SJCRH30 (cell line): Measurements from ENCODE around the gene TEAD3. TPM values are rescaled to one million over a fixed set of nuclear protein-coding genes. Genes with fewer than 3 reads are reported as not detected.
A peak's percentile ranks its signal among the peaks of the same experiment; 100 is the strongest.

Experiments used
- DNase-seq, 2 experiments: peaks; one replicate each; pipeline ENCODE4 v3.0.0-alpha.2; 2015 to 2020
- H3K27ac ChIP-seq: fragments of 250-450 bp; sonication (Bioruptor Pico); 2 replicates; pipeline ENCODE4 v1.5.1; 2020; ENCODE audit warnings: mild to moderate bottlenecking, moderate library complexity
- H3K27me3 ChIP-seq: fragments of 250-450 bp; sonication (Bioruptor Pico); 2 replicates; pipeline ENCODE4 v1.5.1; 2020; ENCODE audit warnings: mild to moderate bottlenecking, moderate library complexity
- H3K36me3 ChIP-seq: fragments of 250-450 bp; sonication (Bioruptor Pico); 2 replicates; pipeline ENCODE4 v1.5.1; 2020; ENCODE audit warnings: mild to moderate bottlenecking, moderate library complexity
- H3K4me1 ChIP-seq: fragments of 250-450 bp; sonication (Bioruptor Pico); 2 replicates; pipeline ENCODE4 v1.5.1; 2020; ENCODE audit warnings: mild to moderate bottlenecking, moderate library complexity
- H3K4me3 ChIP-seq: fragments of 250-450 bp; sonication (Bioruptor Pico); 2 replicates; pipeline ENCODE4 v1.5.1; 2020; ENCODE audit warnings: mild to moderate bottlenecking, moderate library complexity
- H3K9me3 ChIP-seq: fragments of 250-450 bp; sonication (Bioruptor Pico); replicated peaks from 2 replicates; pipeline ENCODE4 v1.5.1; 2020; ENCODE audit warnings: mild to moderate bottlenecking, moderate library complexity
- total RNA-seq: library from RNA; depleted of rRNA; stranded (reverse); fragments of >200 nt; shearing (Covaris generic); gene quantifications from 2 replicates; pipeline ENCODE4 v1.2.3, GENCODE V29; 2014

The TEAD3 gene
- total RNA-seq, 1 experiment from 2014 or later = 8.8 TPM

GRCh38 chr6:35505999-35506412, 9.1 kb upstream of the TEAD3 start:
- Histone ChIP-seq H3K27me3 (peaks cover 4% of the 10 kb centered on the region), H3K36me3 (no peaks in the 10 kb centered on the region), H3K4me3 (no peak overlapping the region), H3K4me1 (peaks cover 9% of the 10 kb centered on the region), H3K9me3 (0 out of 2 replicates have a peak, but pooled peaks cover 5% of the 10 kb centered on the region), H3K27ac (no peak overlapping the region)
- no peak for DNase-seq

- DNase-seq = peak; percentile 36 to 58
- Histone ChIP-seq H3K27ac (no peak overlapping the region), H3K4me3 (no peak overlapping the region), H3K36me3 (no peaks in the 10 kb centered on the region), H3K9me3 (0 out of 2 replicates have a peak, but pooled peaks cover 5% of the 10 kb centered on the region), H3K27me3 (peaks cover 3% of the 10 kb centered on the region), H3K4me1 (peaks cover 17% of the 10 kb centered on the region)
These were observed 6.7 kb upstream of the TEAD3 start for GRCh38 chr6:35503534-35503933.

DNA sequence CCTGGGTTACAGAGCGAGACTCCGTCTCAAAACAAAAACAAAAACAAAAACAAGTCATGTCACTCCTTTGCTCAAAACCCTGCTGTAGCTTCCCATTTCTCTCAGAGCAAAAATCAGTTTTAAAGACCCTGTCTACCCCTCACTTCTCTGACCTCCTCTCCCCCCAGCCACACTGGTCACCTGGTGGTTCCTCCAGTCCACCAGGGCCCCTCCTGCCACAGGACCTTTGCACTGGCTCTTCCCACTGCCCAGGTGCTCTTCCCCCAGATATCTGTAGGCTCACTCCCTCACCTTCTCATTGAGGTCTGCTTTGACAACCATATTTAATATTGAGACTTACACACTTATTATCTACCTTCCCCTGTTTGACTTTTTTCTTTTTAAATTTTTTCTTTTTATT, 4.9 kb upstream of the TEAD3 start:
- H3K36me3 ChIP-seq = no peaks in the 10 kb centered on the region
- H3K4me1 ChIP-seq = peaks cover 20% of the 10 kb centered on the region
- peaks cover 3% of the 10 kb centered on the region for H3K27me3 ChIP-seq
- no peak overlapping the region for H3K4me3 ChIP-seq
- H3K27ac ChIP-seq = no peak overlapping the region
- H3K9me3 ChIP-seq = 0 out of 2 replicates have a peak, but pooled peaks cover 4% of the 10 kb centered on the region
- no peak for DNase-seq

DNA sequence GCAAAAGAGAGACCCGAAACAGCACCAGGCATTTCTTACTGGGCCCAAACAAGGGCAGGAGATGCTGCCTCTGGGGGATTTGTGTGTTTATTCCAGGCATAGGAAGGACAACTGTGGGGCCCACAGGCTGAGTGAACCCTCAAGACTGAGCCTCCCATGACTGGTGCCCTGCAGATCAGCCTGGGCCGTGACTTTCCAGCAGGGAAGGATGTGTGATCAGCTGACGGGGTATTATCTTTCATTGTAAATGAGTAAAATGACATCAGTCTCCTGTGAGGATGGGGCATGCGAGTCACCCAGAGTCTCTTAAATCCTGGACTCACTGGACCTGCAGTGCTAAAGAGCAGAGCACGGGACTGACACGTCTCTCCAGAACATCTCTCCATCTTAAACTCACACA, 3.9 kb upstream of the TEAD3 start:
- no peak overlapping the region for H3K4me3 ChIP-seq
- peaks cover 3% of the 10 kb centered on the region for H3K27me3 ChIP-seq
- peak; percentile 36 to 53 for DNase-seq
- peaks cover 20% of the 10 kb centered on the region for H3K4me1 ChIP-seq
- H3K36me3 ChIP-seq = no peaks in the 10 kb centered on the region
- H3K27ac ChIP-seq = no peak overlapping the region
- H3K9me3 ChIP-seq = no peaks in the 10 kb centered on the region

DNA sequence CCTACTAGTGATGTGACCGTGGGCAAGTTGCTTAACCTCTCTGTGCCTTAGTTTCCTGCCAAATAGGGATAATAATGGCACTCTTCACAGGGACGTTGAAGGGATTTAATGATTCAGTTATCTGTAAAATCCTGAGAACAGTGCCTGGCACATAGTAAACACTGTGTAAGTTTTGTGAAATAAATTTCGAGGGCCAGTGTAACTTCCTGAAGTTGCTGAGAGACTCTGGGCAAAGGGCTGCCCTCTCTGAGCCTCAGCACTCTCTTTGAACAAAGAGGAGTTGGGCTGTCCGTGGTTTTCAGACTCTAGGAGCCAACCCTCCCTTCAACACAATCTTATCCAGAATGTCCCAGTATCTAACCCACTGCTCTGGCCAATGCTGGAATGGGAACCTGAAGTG, 2.5 kb upstream of the TEAD3 start:
- Histone ChIP-seq H3K36me3 (no peaks in the 10 kb centered on the region), H3K9me3 (no peaks in the 10 kb centered on the region), H3K27me3 (peaks cover 3% of the 10 kb centered on the region), H3K27ac (no peak overlapping the region), H3K4me1 (peaks cover 20% of the 10 kb centered on the region), H3K4me3 (no peak overlapping the region)
- DNase-seq = no peak

DNA sequence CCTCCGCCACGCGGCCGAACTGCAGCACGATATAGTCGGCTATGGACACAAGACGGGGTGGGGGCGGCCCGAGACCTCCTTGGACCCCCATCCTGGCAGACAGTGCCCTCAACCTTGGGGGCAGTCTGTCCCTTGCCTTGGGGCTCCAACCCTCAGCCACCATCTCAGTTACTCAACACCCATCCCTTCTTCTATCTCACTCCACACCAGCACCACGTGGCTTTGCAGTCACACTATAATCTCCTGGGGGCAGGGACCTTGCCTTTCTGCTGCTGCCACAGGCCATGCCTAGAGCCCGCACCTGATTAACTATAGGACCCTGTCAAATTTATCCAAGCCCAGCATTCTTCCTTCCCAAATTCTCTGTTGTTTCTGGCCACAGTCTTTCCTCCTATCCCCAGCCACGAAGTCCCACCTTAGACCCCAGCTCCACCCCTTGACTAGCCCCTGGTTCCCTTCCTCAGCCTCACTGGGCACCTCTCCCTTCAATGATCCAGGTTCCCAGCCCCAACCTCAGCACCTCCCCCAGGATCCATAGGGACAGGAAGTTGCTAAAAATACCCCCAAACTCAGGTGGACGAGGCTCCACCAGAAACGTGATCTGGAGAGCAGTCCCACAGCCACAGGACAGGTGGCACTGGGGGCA, 1.7 kb upstream of the TEAD3 start:
- Histone ChIP-seq H3K27me3 (peaks cover under 1% of the 10 kb centered on the region), H3K4me1 (peaks cover 16% of the 10 kb centered on the region), H3K9me3 (no peaks in the 10 kb centered on the region), H3K36me3 (no peaks in the 10 kb centered on the region), H3K27ac (no peak overlapping the region), H3K4me3 (peak overlapping the region; percentile 73)
- no peak for DNase-seq

DNA sequence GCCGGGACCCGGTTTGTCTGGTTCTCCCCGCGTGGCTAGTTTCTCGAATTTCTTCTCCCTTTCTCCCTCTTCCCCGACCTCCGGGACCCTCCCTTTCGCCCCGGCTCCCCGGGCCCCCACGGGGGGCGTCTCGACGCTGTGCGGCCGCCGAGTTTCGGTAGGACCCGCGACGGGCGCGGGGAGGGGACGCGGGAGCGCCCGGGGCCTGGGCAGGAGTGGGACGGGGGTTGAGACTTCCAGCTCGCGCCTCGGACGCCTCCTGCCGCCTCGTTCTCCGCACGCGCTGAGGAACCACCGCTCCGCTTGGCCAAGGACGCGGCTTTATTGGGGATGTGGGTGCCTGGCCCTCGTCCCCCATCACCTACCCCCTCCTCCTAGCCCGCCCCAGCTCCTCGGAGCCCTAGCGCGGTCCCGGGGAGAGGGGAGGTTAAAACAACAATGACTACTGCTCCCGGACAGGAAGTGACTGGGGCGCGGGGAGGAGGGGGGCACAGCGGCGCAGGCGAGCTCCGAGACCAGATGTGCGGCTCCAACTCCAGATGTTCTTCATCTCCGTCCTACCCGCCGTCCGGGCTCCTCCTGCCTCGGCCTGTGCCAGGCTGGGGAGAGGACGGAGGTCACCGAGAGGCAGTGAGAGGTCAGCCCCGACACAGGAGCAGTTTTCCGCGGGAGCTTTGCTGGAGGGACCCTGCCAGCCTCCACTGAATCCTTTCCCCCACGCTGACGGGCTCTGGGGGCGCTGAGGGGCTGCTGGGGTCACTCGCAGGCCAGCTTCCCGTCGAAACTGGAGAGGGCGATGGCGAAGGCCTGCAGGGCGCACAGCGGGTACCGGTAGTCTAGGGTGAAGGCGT, 917 bp upstream of the TEAD3 start:
- no peaks in the 10 kb centered on the region; the same call in 1 of the 2 replicates for H3K27me3 ChIP-seq
- peak overlapping the region; percentile 83 for H3K27ac ChIP-seq
- peak overlapping the region; percentile 73 for H3K4me3 ChIP-seq
- DNase-seq = peak; percentile 56 to 60
- H3K4me1 ChIP-seq = peaks cover 17% of the 10 kb centered on the region
- H3K9me3 ChIP-seq = no peaks in the 10 kb centered on the region
- no peaks in the 10 kb centered on the region for H3K36me3 ChIP-seq

DNA sequence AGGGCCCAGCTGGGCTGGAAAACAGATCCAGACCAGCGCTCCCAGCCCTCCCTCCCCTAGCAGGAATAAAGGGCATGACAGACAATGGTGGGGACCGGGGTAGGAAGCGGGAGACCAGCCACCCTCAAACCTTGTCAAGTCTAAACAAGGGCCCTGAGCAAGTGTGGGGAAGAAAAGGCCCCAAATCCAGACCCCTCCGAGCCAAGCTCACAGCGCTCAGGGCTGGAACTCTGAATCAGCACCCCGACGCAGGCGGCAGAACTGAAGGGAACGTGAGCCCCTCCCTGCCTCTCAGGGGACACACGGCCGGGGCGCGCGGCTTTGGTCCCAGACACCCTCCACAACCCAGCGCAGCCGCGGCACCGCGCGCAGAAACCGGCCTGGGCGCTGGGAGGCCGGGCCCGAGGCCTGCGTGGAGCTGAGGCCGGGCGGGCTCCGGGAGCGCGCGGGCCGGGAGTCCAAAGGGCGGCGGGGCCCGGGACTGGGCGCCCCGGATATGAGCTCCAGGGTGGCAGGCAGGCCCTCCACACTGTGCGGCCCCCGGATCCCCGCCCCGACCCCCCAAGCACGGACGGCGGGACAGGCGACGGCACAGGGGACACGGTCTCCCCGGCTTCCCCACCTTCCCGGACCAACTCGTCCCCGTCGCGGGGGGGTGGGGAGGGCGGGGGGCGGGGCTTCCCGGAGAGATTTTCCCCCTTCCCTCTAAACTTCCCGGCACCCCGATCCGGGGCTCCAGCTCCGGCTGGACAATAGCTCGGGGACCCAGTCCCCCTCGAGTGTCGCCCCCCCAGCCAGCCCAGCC, 641 bp downstream of the TEAD3 start:
- H3K27ac ChIP-seq = no peak overlapping the region; the same call in 1 of the 2 replicates
- no peaks in the 10 kb centered on the region for H3K27me3 ChIP-seq
- H3K4me3 ChIP-seq = peak overlapping the region; percentile 73
- no peaks in the 10 kb centered on the region for H3K36me3 ChIP-seq
- H3K9me3 ChIP-seq = no peaks in the 10 kb centered on the region
- peaks cover 33% of the 10 kb centered on the region for H3K4me1 ChIP-seq
- peak; percentile 46 to 55 for DNase-seq

GRCh38 chr6:35495258-35496035, 1.4 kb downstream of the TEAD3 start:
- H3K4me1 ChIP-seq = peaks cover 33% of the 10 kb centered on the region
- H3K4me3 ChIP-seq = peak overlapping the region; percentile 73
- H3K36me3 ChIP-seq = no peaks in the 10 kb centered on the region
- no peak for DNase-seq
- H3K27ac ChIP-seq = no peak overlapping the region
- H3K9me3 ChIP-seq = no peaks in the 10 kb centered on the region
- H3K27me3 ChIP-seq = no peaks in the 10 kb centered on the region

- H3K4me3 ChIP-seq = no peak overlapping the region
- H3K9me3 ChIP-seq = no peaks in the 10 kb centered on the region
- H3K27me3 ChIP-seq = no peaks in the 10 kb centered on the region
- no peak for DNase-seq
- peaks cover 36% of the 10 kb centered on the region for H3K4me1 ChIP-seq
- H3K36me3 ChIP-seq = no peaks in the 10 kb centered on the region
- H3K27ac ChIP-seq = no peak overlapping the region
These were observed 2.7 kb downstream of the TEAD3 start for GRCh38 chr6:35494161-35494563.

DNA sequence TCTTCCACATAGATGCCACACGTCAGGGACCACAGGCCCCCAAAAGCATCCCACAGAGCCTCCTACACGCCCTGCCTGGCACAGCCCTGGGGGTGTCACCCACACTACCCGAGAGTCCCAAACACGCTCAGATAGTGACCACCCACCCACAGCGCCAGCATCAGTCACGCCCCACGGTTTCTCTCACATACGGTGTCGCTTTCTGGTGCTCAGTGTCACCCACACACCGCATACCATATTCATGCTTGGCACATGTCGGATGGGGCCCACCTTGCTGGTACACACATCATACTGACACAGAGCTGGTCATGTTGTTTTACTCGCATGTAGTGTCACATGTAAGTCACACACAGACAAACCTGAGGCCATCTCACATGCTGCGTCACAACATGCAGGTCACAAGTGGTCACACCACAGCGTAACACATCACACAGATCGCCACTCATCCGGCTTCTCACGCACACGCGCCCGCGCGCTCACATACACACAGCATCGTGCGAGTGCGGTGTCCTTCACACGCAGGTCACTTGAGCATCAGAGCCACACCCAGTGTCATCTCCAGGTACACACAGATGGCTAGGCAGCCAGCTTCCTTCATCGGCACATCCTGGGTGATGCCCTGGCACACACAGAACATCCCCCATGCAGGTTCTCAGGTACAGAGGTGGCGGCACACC, 3.4 kb downstream of the TEAD3 start:
- Histone ChIP-seq H3K4me1 (peaks cover 37% of the 10 kb centered on the region), H3K27me3 (no peaks in the 10 kb centered on the region), H3K4me3 (no peak overlapping the region), H3K36me3 (no peaks in the 10 kb centered on the region), H3K27ac (no peak overlapping the region), H3K9me3 (no peaks in the 10 kb centered on the region)
- DNase-seq = no peak

GRCh38 chr6:35492974-35493284, 4.0 kb downstream of the TEAD3 start:
- H3K4me3 ChIP-seq = no peak overlapping the region
- no peaks in the 10 kb centered on the region for H3K27me3 ChIP-seq
- H3K4me1 ChIP-seq = peaks cover 40% of the 10 kb centered on the region
- H3K27ac ChIP-seq = no peak overlapping the region
- no peaks in the 10 kb centered on the region for H3K9me3 ChIP-seq
- DNase-seq = no peak
- H3K36me3 ChIP-seq = no peaks in the 10 kb centered on the region

- peaks cover 42% of the 10 kb centered on the region for H3K4me1 ChIP-seq
- H3K4me3 ChIP-seq = no peak overlapping the region
- no peaks in the 10 kb centered on the region for H3K36me3 ChIP-seq
- no peaks in the 10 kb centered on the region for H3K27me3 ChIP-seq
- peak; percentile 49 to 64 for DNase-seq
- H3K9me3 ChIP-seq = no peaks in the 10 kb centered on the region
- peak overlapping the region; percentile 27 for H3K27ac ChIP-seq
These were observed 4.5 kb downstream of the TEAD3 start for GRCh38 chr6:35492258-35492973.
